PFSK-1 (cell line): ENCODE results near the gene TET3.

ENCODE experiments used
- POLR2AphosphoS5 ChIP-seq: IDR thresholded peaks from 2 replicates; pipeline ENCODE4 v1.6.1; 2012; ENCODE audit warnings: low read depth, mild to moderate bottlenecking, control low read depth, low read length, moderate library complexity
- SIN3A ChIP-seq: IDR thresholded peaks from 2 replicates; pipeline ENCODE4 v1.6.1; 2012; ENCODE audit warnings: mild to moderate bottlenecking, low read length, moderate library complexity, borderline replicate concordance; ENCODE audit not compliant: insufficient read depth
- TAF1 ChIP-seq: IDR thresholded peaks from 2 replicates; pipeline ENCODE4 v1.6.1; 2012; ENCODE audit warnings: low read length, control low read depth, borderline replicate concordance; ENCODE audit not compliant: insufficient read depth

- no peak for TF ChIP-seq TAF1
- TF ChIP-seq SIN3A = no peak
- no peak for TF ChIP-seq POLR2AphosphoS5
Measured at GRCh38 chr2:74001781-74002504, 17.2 kb downstream of the TET3 start.
